ENCODE measurements around the gene CHAF1B. TPM values are rescaled to one million over a fixed set of nuclear protein-coding genes. Genes with fewer than 3 reads are reported as not detected.

CHAF1B gene
- total and polyA plus RNA-seq, 9 donors: 2.4 to 5.7 (median 4.5) TPM

Other genes with a start within 250 kb of the CHAF1B start
- gene DOP1B, start 228.6 kb upstream of the CHAF1B start, total RNA-seq: 4.2 TPM
- 1 to 10 TPM; 5.2 to 8.9 (median 6.3) TPM for gene DOP1B, start 228.6 kb upstream of the CHAF1B start, polyA plus RNA-seq (ENCODE audit: insufficient read depth in 1 of 8, insufficient read length in 8 of 8, low replicate concordance in 1 of 8)
- gene MORC3, start 65.2 kb upstream of the CHAF1B start, total RNA-seq: 51.6 TPM
- 10 to 100 TPM; 34.7 to 46.0 (median 36.2) TPM for gene MORC3, start 65.2 kb upstream of the CHAF1B start, polyA plus RNA-seq (ENCODE audit: insufficient read depth in 1 of 8, insufficient read length in 8 of 8, low replicate concordance in 1 of 8)
- 4.1 TPM for gene CLDN14, start 94.7 kb downstream of the CHAF1B start, total RNA-seq
- gene CLDN14, start 94.7 kb downstream of the CHAF1B start, polyA plus RNA-seq (ENCODE audit: insufficient read depth in 1 of 8, insufficient read length in 8 of 8, low replicate concordance in 1 of 8): 1 to 10 TPM in 6 of 8 donors, under 1 TPM in 2; 0.18 to 8.1 (median 3.6) TPM

Data from muscle of leg (tissue), 9 donors.